Stimulated activated CD8-positive, alpha-beta memory T cell treated with anti-CD3 and anti-CD28 coated beads, Interleukin-7, amount 100 ng/mL, for 48 hours (primary cell): ENCODE results near the gene DSCAM.

Experiments used
- DNase-seq, 2 donors: peaks; one replicate each; pipeline ENCODE4 v3.0.0-alpha.2; 2020; ENCODE audit warnings: low read depth in 1 of 2; ENCODE audit errors: extremely low read depth in 1 of 2

DSCAM gene

GRCh38 chr21:40562242-40563002 is 284.5 kb downstream of the DSCAM start:
- no peak for DNase-seq

- no peak for DNase-seq
Observed at GRCh38 chr21:40556442-40556968, 290.5 kb downstream of the DSCAM start.

- no peak for DNase-seq
Observed at GRCh38 chr21:40555021-40555528, 291.9 kb downstream of the DSCAM start.

- DNase-seq, result no peak
Observed at GRCh38 chr21:40553781-40554180, 293.2 kb downstream of the DSCAM start.

GRCh38 chr21:40547906-40548513 is 298.9 kb downstream of the DSCAM start:
- DNase-seq, result no peak

GRCh38 chr21:40546647-40547046 is 300.3 kb downstream of the DSCAM start:
- DNase-seq, result no peak

GRCh38 chr21:40540216-40540615 is 306.7 kb downstream of the DSCAM start:
- no peak for DNase-seq

- DNase-seq, result no peak
Observed at GRCh38 chr21:40534886-40535285, 312.1 kb downstream of the DSCAM start.

GRCh38 chr21:40531431-40532110 is 315.4 kb downstream of the DSCAM start:
- DNase-seq, result no peak

- no peak for DNase-seq
Observed at GRCh38 chr21:40531016-40531415, 315.9 kb downstream of the DSCAM start.

- DNase-seq, result no peak
Observed at GRCh38 chr21:40517646-40518045, 329.3 kb downstream of the DSCAM start.

- DNase-seq, result no peak
Observed at GRCh38 chr21:40516335-40516734, 330.6 kb downstream of the DSCAM start.

- DNase-seq, result no peak
Observed at GRCh38 chr21:40512590-40512989, 334.4 kb downstream of the DSCAM start.

- no peak for DNase-seq
Observed at GRCh38 chr21:40507978-40508377, 339.0 kb downstream of the DSCAM start.

GRCh38 chr21:40505681-40506080 is 341.3 kb downstream of the DSCAM start:
- no peak for DNase-seq

- DNase-seq, result no peak
Observed at GRCh38 chr21:40505244-40505643, 341.7 kb downstream of the DSCAM start.

- DNase-seq, result no peak
Observed at GRCh38 chr21:40504825-40505224, 342.1 kb downstream of the DSCAM start.

GRCh38 chr21:40496116-40496515 is 350.8 kb downstream of the DSCAM start:
- no peak for DNase-seq

GRCh38 chr21:40490408-40490807 is 356.6 kb downstream of the DSCAM start:
- no peak for DNase-seq

GRCh38 chr21:40489001-40489400 is 358.0 kb downstream of the DSCAM start:
- DNase-seq, result no peak

- DNase-seq, result no peak
Observed at GRCh38 chr21:40481764-40482163, 365.2 kb downstream of the DSCAM start.

- DNase-seq, result no peak
Observed at GRCh38 chr21:40474513-40474912, 372.4 kb downstream of the DSCAM start.
